IPS-15b (cell line): ENCODE measurements around the gene PRKCE.
"Not testable (repeated sequence)": the region's sequence is repeated elsewhere in the genome, so short reads cannot be mapped to it uniquely, and the experiment has no call there.

Source experiments
- H3K27me3 ChIP-seq: one replicate; pipeline ENCODE4 v1.6.1; 2013; ENCODE audit warnings: low read length; ENCODE audit not compliant: control insufficient read depth, insufficient read depth
- H3K36me3 ChIP-seq: one replicate; pipeline ENCODE4 v1.6.1; 2013; ENCODE audit warnings: low read length; ENCODE audit not compliant: control insufficient read depth, insufficient read depth
- H3K4me1 ChIP-seq: one replicate; pipeline ENCODE4 v1.6.1; 2013; ENCODE audit warnings: mild to moderate bottlenecking, low read length; ENCODE audit not compliant: control insufficient read depth, insufficient read depth
- H3K4me3 ChIP-seq: one replicate; pipeline ENCODE4 v1.5.1; 2013; ENCODE audit warnings: low read depth, low read length
- H3K9ac ChIP-seq: one replicate; pipeline ENCODE4 v1.6.1; 2013; ENCODE audit warnings: low read depth, mild to moderate bottlenecking, low read length
- H3K9me3 ChIP-seq: one replicate; pipeline ENCODE4 v1.6.1; 2013; ENCODE audit warnings: mild to moderate bottlenecking, low read length; ENCODE audit not compliant: control insufficient read depth, insufficient read depth

The PRKCE gene

DNA sequence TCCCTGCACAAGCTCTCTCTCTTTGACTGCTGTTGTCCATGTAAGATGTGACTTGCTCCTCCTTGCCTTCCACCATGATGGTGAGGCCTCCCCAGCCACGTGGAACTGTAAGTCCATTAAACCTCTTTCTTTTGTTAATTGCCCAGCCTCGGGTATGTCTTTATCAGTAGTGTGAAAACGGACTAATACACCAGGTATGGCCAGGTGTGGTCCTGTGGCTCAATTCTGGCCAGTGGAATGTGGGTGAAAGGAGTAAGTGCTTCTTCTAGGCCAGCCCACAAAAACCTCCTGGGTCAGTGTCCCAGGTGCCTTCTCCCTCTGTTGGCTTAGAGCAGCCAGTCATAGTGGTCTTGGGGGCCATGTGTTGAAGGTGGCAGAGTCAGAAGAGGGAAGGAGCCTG is 57.0 kb downstream of the PRKCE start:
- no peak overlapping the region for H3K4me3 ChIP-seq
- H3K27me3 ChIP-seq = no peaks in the 10 kb centered on the region
- peaks cover 2% of the 10 kb centered on the region for H3K4me1 ChIP-seq
- no peaks in the 10 kb centered on the region for H3K9me3 ChIP-seq
- no peak overlapping the region for H3K9ac ChIP-seq
- no peaks in the 10 kb centered on the region for H3K36me3 ChIP-seq

DNA sequence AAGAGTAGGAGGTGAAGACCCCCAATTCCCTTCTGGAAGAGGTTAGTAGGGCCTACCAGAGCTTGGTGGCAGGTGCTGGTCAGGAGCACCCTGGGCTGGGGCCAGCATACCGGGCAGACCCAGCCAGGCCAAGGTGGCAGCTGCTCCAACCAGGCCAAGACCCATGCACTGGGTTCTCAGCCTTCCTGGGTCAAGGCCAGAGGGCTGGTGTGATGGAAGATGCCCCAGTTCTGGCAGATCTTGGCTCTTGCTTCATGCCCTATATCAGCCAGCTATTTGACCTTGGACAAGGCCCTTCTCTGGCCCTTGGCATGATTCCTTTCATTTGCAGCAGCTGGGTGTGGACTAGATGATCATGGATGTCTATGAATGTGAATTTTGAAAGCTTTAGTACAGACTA is 57.7 kb downstream of the PRKCE start:
- peaks cover 2% of the 10 kb centered on the region for H3K4me1 ChIP-seq

DNA sequence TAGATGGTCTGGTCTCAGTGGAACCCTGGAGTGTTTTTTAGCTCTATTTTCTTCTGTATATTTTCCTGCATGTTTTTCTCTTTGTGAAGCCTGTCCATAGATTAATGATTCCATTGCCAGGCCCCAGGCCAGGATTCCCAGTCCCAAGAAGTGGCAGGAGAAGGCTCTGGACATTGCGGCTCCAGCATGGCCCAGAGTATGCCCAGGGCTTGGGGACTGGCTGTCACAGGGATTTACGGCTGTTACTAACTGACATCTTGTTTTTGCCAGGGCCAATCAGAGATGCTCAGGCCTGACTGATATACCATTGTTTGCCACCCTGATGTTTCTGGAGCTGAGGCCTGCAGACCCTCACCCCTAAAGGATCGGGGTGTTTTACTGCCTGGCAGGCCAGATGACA is 59.0 kb downstream of the PRKCE start:
- H3K36me3 ChIP-seq = no peaks in the 10 kb centered on the region
- H3K9me3 ChIP-seq = no peaks in the 10 kb centered on the region
- no peaks in the 10 kb centered on the region for H3K27me3 ChIP-seq
- no peak overlapping the region for H3K4me3 ChIP-seq
- no peak overlapping the region for H3K9ac ChIP-seq
- peaks cover 2% of the 10 kb centered on the region for H3K4me1 ChIP-seq

More for the DNA sequence above, 57.7 kb downstream of the PRKCE start:
- H3K9me3 ChIP-seq = no peaks in the 10 kb centered on the region
- H3K9ac ChIP-seq = no peak overlapping the region
- no peak overlapping the region for H3K4me3 ChIP-seq
- no peaks in the 10 kb centered on the region for H3K36me3 ChIP-seq
- no peaks in the 10 kb centered on the region for H3K27me3 ChIP-seq

DNA sequence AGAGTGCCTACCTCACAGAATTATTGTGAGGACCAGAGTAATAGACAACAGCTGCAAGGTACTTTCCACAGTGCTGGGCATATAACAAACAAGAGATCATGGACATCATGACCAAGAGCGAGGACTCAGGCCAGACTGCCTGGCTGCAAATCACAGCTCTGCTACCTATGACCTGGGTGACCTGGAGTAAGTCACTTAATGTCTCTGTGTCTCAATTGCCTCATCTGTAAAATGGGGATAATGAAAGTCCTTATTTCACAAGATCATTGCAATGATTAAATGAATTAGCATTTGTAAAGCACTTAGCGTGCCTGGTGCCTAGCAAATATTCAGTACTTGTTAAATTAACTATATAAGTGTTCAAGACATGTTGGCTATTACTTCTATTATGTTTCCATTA is 59.7 kb downstream of the PRKCE start:
- H3K27me3 ChIP-seq = no peaks in the 10 kb centered on the region
- no peak overlapping the region for H3K9ac ChIP-seq
- no peaks in the 10 kb centered on the region for H3K36me3 ChIP-seq
- H3K4me3 ChIP-seq = no peak overlapping the region
- H3K4me1 ChIP-seq = peaks cover 2% of the 10 kb centered on the region
- no peaks in the 10 kb centered on the region for H3K9me3 ChIP-seq

DNA sequence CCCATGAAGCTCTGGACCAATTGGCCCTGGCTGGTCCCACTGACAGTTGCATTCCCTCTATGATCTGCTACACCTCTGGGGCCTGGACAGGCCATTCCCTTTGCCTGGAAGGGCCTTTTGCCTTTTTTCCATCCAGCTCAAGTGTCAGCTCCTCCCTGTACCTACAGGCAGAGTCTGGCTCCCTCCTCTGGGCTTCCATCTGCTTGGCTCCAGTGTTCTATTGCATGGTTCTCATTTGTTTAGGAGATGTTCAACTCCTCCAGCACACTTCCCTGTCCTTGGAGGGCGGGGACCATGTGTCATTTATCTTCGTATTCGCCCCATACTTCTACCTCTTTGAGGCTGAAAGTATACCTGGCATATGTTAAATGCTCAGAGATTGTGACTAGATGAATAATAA is 61.1 kb downstream of the PRKCE start:
- Histone ChIP-seq H3K4me1 (peaks cover 2% of the 10 kb centered on the region), H3K9ac (no peak overlapping the region), H3K9me3 (no peaks in the 10 kb centered on the region), H3K4me3 (no peak overlapping the region), H3K27me3 (no peaks in the 10 kb centered on the region), H3K36me3 (no peaks in the 10 kb centered on the region)

DNA sequence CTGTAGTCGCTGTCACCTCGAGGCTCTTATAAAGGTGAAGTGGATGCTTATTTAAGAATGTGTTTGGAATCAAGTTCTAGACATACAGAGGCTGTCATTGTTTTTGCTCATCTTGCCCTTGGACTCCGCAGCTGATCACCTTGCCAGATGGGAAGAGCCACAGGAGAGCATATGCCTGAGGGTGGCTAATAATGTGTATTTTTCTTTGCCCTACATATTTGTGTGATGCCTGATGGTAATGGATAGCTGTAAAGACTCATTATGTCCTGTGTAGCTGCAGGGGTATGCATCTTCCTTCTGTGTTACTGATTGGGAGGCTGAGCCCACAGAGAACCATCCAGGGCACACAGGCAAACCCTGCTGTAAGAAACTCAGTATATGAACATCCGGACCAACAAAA is 61.7 kb downstream of the PRKCE start:
- H3K27me3 ChIP-seq = no peaks in the 10 kb centered on the region
- H3K9ac ChIP-seq = no peak overlapping the region
- peaks cover 2% of the 10 kb centered on the region for H3K4me1 ChIP-seq
- H3K9me3 ChIP-seq = no peaks in the 10 kb centered on the region
- H3K36me3 ChIP-seq = no peaks in the 10 kb centered on the region
- H3K4me3 ChIP-seq = no peak overlapping the region

DNA sequence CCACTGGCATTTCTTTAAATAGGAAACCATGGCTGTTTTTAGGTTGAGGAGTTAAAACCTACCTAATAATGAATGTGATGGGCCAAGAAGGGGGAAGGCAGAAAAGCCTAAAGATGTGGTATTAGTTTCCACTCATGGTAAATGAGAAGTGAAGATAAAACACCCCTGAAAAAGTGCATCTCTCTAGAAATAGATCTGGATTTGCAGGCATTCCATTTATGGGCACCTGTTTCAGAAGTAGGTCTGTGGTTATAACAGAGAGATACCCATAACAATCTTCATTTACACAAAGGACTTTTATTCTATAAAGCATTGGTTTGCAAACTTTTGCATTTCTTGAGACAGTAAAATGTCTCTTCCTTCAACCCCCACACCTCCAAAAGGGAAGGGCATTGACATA is 62.1 kb downstream of the PRKCE start:
- Histone ChIP-seq H3K9me3 (no peaks in the 10 kb centered on the region), H3K4me3 (no peak overlapping the region), H3K27me3 (no peaks in the 10 kb centered on the region), H3K36me3 (no peaks in the 10 kb centered on the region), H3K4me1 (peaks cover 2% of the 10 kb centered on the region), H3K9ac (no peak overlapping the region)

DNA sequence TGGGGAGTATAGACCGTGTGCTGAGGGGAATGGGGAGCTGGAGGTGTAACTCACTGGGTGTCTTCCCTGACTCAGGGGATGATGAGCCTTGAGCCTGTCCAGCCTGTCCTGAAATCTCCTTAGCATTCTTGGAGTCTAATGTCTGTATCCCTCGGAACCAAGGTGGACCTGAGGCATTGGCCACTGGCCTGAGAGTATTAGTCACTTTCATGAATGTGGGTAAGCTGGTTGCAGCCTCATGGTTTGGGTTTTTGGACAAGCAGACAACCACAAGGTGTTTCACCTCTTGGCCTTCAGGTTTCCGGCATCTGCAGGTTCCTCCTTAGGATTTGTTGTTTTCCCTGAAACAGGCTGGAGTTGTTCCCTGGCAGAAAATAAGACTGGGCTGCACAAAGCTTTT is 63.2 kb downstream of the PRKCE start:
- H3K9ac ChIP-seq = no peak overlapping the region
- peaks cover 2% of the 10 kb centered on the region for H3K4me1 ChIP-seq
- H3K9me3 ChIP-seq = no peaks in the 10 kb centered on the region
- no peaks in the 10 kb centered on the region for H3K36me3 ChIP-seq
- no peaks in the 10 kb centered on the region for H3K27me3 ChIP-seq
- no peak overlapping the region for H3K4me3 ChIP-seq

DNA sequence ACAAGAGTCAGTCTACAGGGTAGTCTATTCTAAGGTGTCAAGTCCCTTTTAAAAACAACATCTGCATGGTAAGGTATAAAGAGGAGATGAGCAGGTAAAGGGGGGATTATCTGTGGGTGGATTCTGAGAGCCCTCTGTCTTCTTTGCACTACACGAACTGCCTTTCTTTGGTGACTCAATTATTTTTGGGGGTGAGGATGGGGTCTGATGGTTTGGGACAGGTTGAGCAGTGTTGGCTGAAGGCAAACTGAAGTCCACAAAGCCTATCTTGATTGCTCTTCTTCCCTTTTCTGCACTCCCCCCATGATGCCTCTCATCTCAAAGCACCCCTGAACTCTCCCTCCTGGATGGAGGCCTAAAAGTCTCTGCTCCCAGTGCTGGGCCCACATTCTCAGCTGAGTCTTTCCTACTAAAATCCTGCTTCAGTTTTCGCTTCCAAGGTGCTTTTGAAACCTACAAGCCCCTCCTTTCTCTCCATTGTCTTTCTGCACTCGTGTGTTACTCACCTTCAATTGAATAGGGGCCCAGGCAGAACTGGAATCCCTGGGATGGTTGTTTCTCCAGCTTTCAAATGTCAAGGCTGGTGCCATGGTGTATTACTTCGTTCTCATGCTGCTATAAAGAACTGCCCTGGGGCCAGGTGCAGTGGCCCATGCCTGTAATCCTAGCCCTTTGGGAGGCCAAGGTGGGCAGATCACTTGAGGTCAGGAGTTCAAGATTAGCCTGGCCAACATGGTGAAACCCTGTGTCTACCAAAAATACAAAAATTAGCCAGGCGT is 64.3 kb downstream of the PRKCE start:
- Histone ChIP-seq H3K4me1 (peaks cover 2% of the 10 kb centered on the region), H3K36me3 (no peaks in the 10 kb centered on the region), H3K9me3 (no peaks in the 10 kb centered on the region), H3K27me3 (no peaks in the 10 kb centered on the region), H3K4me3 (no peak overlapping the region), H3K9ac (no peak overlapping the region)

DNA sequence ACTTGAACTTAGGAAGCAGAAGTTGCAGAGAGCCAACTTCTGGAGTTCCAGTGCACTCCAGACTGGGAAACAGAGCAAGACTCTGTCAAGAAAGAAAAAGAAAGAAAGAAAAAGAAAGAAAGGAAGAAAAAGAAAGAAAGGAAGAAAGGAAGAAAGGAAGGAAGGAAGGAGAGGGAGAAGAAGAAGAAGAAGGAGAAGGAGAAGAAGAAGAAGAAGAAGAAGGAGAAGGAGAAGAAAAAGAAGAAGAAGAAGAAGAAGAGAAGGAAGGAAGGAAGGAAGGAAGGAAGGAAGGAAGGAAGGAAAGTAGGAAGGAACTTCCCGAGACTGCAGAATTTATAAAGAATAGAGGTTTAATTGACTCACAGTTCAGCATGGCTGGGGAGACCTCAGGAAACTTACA is 65.0 kb downstream of the PRKCE start:
- H3K9me3 ChIP-seq, H3K4me1 ChIP-seq, H3K27me3 ChIP-seq, H3K9ac ChIP-seq, H3K4me3 ChIP-seq, H3K36me3 ChIP-seq: not testable (repeated sequence)

DNA sequence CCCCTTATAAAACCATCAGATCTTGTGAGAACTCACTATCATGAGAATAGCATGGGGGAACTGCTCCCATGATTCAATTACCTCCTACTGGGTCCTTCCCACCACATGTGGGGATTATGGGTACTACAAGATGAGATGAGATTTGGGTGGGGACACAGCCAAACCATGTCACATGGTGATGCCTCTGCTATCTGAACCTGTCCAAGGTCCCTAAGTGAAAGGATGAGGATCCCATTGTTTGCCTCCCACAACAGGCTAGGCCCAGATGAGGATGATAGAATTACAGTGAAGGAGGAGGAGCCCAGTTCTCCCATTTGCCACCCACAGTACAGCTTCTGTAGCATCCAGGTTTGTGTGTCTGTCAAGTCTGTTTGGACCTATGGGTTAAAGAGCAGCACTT is 65.4 kb downstream of the PRKCE start:
- no peaks in the 10 kb centered on the region for H3K36me3 ChIP-seq
- H3K4me3 ChIP-seq = no peak overlapping the region
- peaks cover 2% of the 10 kb centered on the region for H3K4me1 ChIP-seq
- H3K9ac ChIP-seq = no peak overlapping the region
- no peaks in the 10 kb centered on the region for H3K9me3 ChIP-seq
- no peaks in the 10 kb centered on the region for H3K27me3 ChIP-seq

DNA sequence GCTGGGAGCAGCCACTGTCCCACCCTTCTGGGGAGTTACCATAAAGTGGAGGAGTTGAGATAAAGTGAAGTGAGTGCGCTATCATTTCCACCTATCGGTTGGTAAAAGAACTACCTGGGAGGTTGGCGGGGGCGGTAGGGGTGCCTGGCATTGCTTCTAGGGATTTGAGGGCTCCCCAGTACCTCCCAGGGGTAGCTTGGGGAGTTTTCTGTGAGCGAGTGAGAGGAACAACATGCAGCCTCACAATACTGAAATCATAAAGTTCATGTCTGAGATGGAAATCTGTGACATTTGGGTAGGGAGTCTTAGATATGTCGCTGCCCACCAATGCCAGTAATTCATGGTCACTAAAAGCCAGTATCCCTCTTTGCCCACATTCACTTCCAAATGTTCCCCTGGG is 68.7 kb downstream of the PRKCE start:
- Histone ChIP-seq H3K9ac (no peak overlapping the region), H3K4me1 (no peaks in the 10 kb centered on the region), H3K36me3 (no peaks in the 10 kb centered on the region), H3K27me3 (no peaks in the 10 kb centered on the region), H3K9me3 (no peaks in the 10 kb centered on the region), H3K4me3 (no peak overlapping the region)
